HepG2 (cell line): ENCODE data around the gene RBBP8NL. TPM values are rescaled to one million over a fixed set of nuclear protein-coding genes. Genes with fewer than 3 reads are reported as not detected.
A peak's percentile ranks its signal among the peaks of the same experiment; 100 is the strongest.

Experiments used
- ATAC-seq: fragments of 200-7000 bp; cut with Tn5 transposase; 3 replicates; pipeline ENCODE4 v1.9.1; 2020; ENCODE audit warnings: mild to moderate bottlenecking, moderate library complexity
- BruUV-seq: library from RNA; stranded (reverse); fragments of 400-500 nt; replicated peaks from 2 replicates; lab custom pipeline; 2021; lab: Mats Ljungman, UMichigan
- CTCF ChIA-PET: fragments of 300-600 bp; formaldehyde crosslinking; extraction: SDS; loops from one replicate; lab custom pipeline; 2021; ENCODE audit warnings: low total read pairs, inconsistent platforms, low intra/inter-chr PET ratio; lab: Yijun Ruan, JAX
- POLR2A ChIA-PET: fragments of 350-600 bp; sonication (Branson Sonifier 250); formaldehyde crosslinking; loops from one replicate; lab custom pipeline; 2020; ENCODE audit warnings: antibody characterized with exemption, inconsistent platforms; lab: Yijun Ruan, JAX
- DNase-seq: peaks from one replicate; pipeline ENCODE4 v3.0.0-alpha.2; 2015; ENCODE audit warnings: low spot score
- FAIRE-seq: peaks from 3 replicates; lab custom pipeline; 2011; peaks lifted over from hg19 to GRCh38; lab: Jason Lieb, UNC
- H2AFZ ChIP-seq: one replicate; pipeline ENCODE4 v1.6.1; 2011; ENCODE audit warnings: low read length, inconsistent platforms
- H3K27ac ChIP-seq: fragments of 300-600 bp; 3 replicates; pipeline ENCODE4 v1.8.0; 2011; ENCODE audit warnings: mixed run types, mild to moderate bottlenecking, mixed read lengths, low read length, inconsistent platforms; ENCODE audit not compliant: insufficient read depth; ENCODE audit errors: extremely low read length
- H3K27me3 ChIP-seq, 2 experiments: fragments of 200-600 bp in 1 of 2; 2 replicates in 1 of 2; 3 replicates in 1 of 2; pipeline versions ENCODE4 v1.6.0 to v1.8.0; 2011; ENCODE audit warnings: low read length in 2 of 2, mild to moderate bottlenecking in 2 of 2, moderate library complexity in 2 of 2, inconsistent platforms in 1 of 2; ENCODE audit not compliant: insufficient read depth in 2 of 2, control insufficient read depth in 1 of 2
- H3K36me3 ChIP-seq, 2 experiments: fragments of 200-600 bp in 1 of 2; replicated peaks in 1 of 2; 2 replicates in 1 of 2; 3 replicates in 1 of 2; pipeline versions ENCODE4 v1.5.1 to v1.8.0; 2011; ENCODE audit warnings: low read length in 2 of 2, inconsistent platforms in 1 of 2; ENCODE audit not compliant: insufficient read depth in 2 of 2, control insufficient read depth in 1 of 2
- H3K4me1 ChIP-seq: 2 replicates; pipeline ENCODE4 v1.5.1; 2012; ENCODE audit warnings: low read length, inconsistent platforms; ENCODE audit not compliant: insufficient read depth
- H3K4me2 ChIP-seq: 2 replicates; pipeline ENCODE4 v1.6.0; 2011; ENCODE audit warnings: low read depth, low read length, inconsistent platforms
- H3K4me3 ChIP-seq, 3 experiments: fragments of 200-600 bp in 1 of 3; sonication (generic), shearing (Covaris generic) in 1 of 3; replicated peaks in 1 of 3; 2 replicates each; pipeline ENCODE4 v1.5.1; 2011 to 2016; ENCODE audit warnings: low read length in 3 of 3, inconsistent platforms in 2 of 3, low read depth in 2 of 3, mild to moderate bottlenecking in 2 of 3, control low read depth in 1 of 3, mixed read lengths in 1 of 3; ENCODE audit not compliant: insufficient read depth in 1 of 3
- H3K79me2 ChIP-seq: one replicate; pipeline ENCODE4 v1.6.1; 2011; ENCODE audit warnings: low read length, inconsistent platforms; ENCODE audit not compliant: insufficient read depth
- H3K9ac ChIP-seq: 2 replicates; pipeline ENCODE4 v1.6.0; 2011; ENCODE audit warnings: mild to moderate bottlenecking, low read depth, low read length, inconsistent platforms; ENCODE audit not compliant: insufficient read depth
- H3K9me3 ChIP-seq: 2 replicates; pipeline ENCODE4 v1.5.1; 2012; ENCODE audit warnings: mild to moderate bottlenecking, low read length
- H4K20me1 ChIP-seq: 2 replicates; pipeline ENCODE4 v1.6.0; 2011; ENCODE audit warnings: inconsistent platforms, mild to moderate bottlenecking, low read length, moderate library complexity; ENCODE audit not compliant: insufficient read depth
- ATF7 ChIP-seq, 2 experiments: fragments of 450-650 bp in 1 of 2; sonication (generic) in 1 of 2; formaldehyde crosslinking in 1 of 2; IDR thresholded peaks; 2 replicates each; pipeline versions ENCODE4 v1.4.0 to v1.6.1; 2016 to 2020; ENCODE audit warnings: antibody characterized with exemption in 1 of 2, mild to moderate bottlenecking in 1 of 2, missing genetic modification reagents in 1 of 2
- BORCS8-MEF2B ChIP-seq: sonication (generic); formaldehyde crosslinking; IDR thresholded peaks from 2 replicates; pipeline ENCODE4 v1.8.0; 2022; ENCODE audit warnings: mild to moderate bottlenecking, missing genetic modification reagents
- BRCA1 ChIP-seq: sonication (generic); formaldehyde crosslinking; IDR thresholded peaks from 2 replicates; pipeline ENCODE4 v1.4.0; 2020; ENCODE audit warnings: missing genetic modification reagents
- CCDC6 ChIP-seq: sonication (generic); formaldehyde crosslinking; IDR thresholded peaks from 2 replicates; pipeline ENCODE4 v1.8.1; 2022; ENCODE audit warnings: mild to moderate bottlenecking, missing genetic modification reagents, moderate library complexity
- FOXC1 ChIP-seq: sonication (generic); formaldehyde crosslinking; IDR thresholded peaks from 2 replicates; pipeline ENCODE4 v1.8.0; 2022; ENCODE audit warnings: mild to moderate bottlenecking, missing genetic modification reagents, borderline replicate concordance
- MAZ ChIP-seq, 2 experiments: sonication (generic) in 1 of 2; formaldehyde crosslinking in 1 of 2; IDR thresholded peaks; 2 replicates each; pipeline versions ENCODE4 v1.5.0 to v1.6.1; 2012 to 2020; ENCODE audit warnings: low read depth in 2 of 2, mild to moderate bottlenecking in 2 of 2, borderline replicate concordance in 1 of 2, improper control_type of control experiment in 1 of 2, low read length in 1 of 2, missing genetic modification reagents in 1 of 2, moderate library complexity in 1 of 2
- PATZ1 ChIP-seq: sonication (generic); formaldehyde crosslinking; IDR thresholded peaks from 2 replicates; pipeline ENCODE4 v1.4.0; 2020; ENCODE audit warnings: missing genetic modification reagents
- PCBP2 ChIP-seq: fragments of 200-400 bp; formaldehyde crosslinking; optimal IDR thresholded peaks from 2 replicates; pipeline ENCODE3; 2018; ENCODE audit warnings: low read length, low read depth; ENCODE audit not compliant: poor library complexity, severe bottlenecking
- RAD21 ChIP-seq: fragments of 450-650 bp; formaldehyde crosslinking; IDR thresholded peaks from 2 replicates; pipeline ENCODE4 v1.5.0; 2020; ENCODE audit warnings: mild to moderate bottlenecking
- SCMH1 ChIP-seq: sonication (generic); formaldehyde crosslinking; IDR thresholded peaks from 2 replicates; pipeline ENCODE4 v1.9.0; 2021; ENCODE audit warnings: missing genetic modification reagents, mild to moderate bottlenecking, borderline replicate concordance
- SMARCC2 ChIP-seq: fragments of 450-650 bp; IDR thresholded peaks from 2 replicates; pipeline ENCODE4 v1.6.1; 2017; ENCODE audit warnings: antibody characterized with exemption, mild to moderate bottlenecking
- SPEN ChIP-seq: sonication (generic); formaldehyde crosslinking; IDR thresholded peaks from 2 replicates; pipeline ENCODE4 v1.5.1; 2020; ENCODE audit warnings: low read depth, mild to moderate bottlenecking, missing genetic modification reagents
- SUZ12 ChIP-seq: fragments of 150-350 bp; IDR thresholded peaks from 2 replicates; pipeline ENCODE4 v1.6.1; 2014; ENCODE audit warnings: low read depth, low read length
- TEAD3 ChIP-seq: optimal IDR thresholded peaks from 2 replicates; pipeline ENCODE3; 2016; ENCODE audit warnings: borderline replicate concordance
- ZEB1 ChIP-seq: IDR thresholded peaks from 2 replicates; pipeline ENCODE4 v1.6.1; 2012; ENCODE audit warnings: mild to moderate bottlenecking, low read depth, inconsistent platforms; ENCODE audit not compliant: insufficient replicate concordance
- ZNF296 ChIP-seq: sonication (generic); formaldehyde crosslinking; conservative IDR thresholded peaks from 2 replicates; pipeline ENCODE4 v1.5.0; 2020; ENCODE audit warnings: mild to moderate bottlenecking, missing genetic modification reagents
- ZNF562 ChIP-seq: sonication (generic); formaldehyde crosslinking; IDR thresholded peaks from 2 replicates; pipeline ENCODE4 v1.8.0; 2022; ENCODE audit warnings: missing genetic modification reagents, borderline replicate concordance
- ZNF768 ChIP-seq: sonication (generic); formaldehyde crosslinking; IDR thresholded peaks from 2 replicates; pipeline ENCODE4 v1.4.0; 2020; ENCODE audit warnings: missing genetic modification reagents
- WGBS: methylation state at CpG from one replicate; pipeline ENCODE4 v1.1.6; 2017; ENCODE audit warnings: low lambda C conversion rate; 5-methylcytosine and 5-hydroxymethylcytosine counted together
- in situ Hi-C: cut with HindIII; loops from 2 replicates; pipeline ENCODE4 v1.10.0; 2017; ENCODE audit warnings: low pct_unique_long_range_greater_than_20kb; ENCODE audit not compliant: extremely low pct_ligation_motif_present
- intact Hi-C: fragments of 100-400 bp; cut with micrococcal nuclease; formaldehyde crosslinking; loops from one replicate; pipeline ENCODE4 v1.10.0; 2022; ENCODE audit not compliant: unreplicated experiment
- polyA plus RNA-seq, 8 experiments: library from polyadenylated mRNA; depleted of rRNA in 3 of 8; stranded (reverse) in 7 of 8; unstranded in 1 of 8; fragments of >200 nt; fragmentation: Illumina TruSeq in 4 of 8; extraction: Trizol in 4 of 8; gene quantifications; 2 replicates each; pipeline versions ENCODE4 v1.2.1 to v1.2.3, GENCODE V29; 2011 to 2016; ENCODE audit warnings: low read depth in 4 of 8, missing spikeins in 1 of 8, mixed read lengths in 1 of 8; ENCODE audit not compliant: insufficient read depth in 1 of 8
- total RNA-seq, 5 experiments: library from RNA; depleted of rRNA; stranded (reverse); fragments of >200 nt; fragmentation: Illumina TruSeq; extraction: Trizol; gene quantifications; 2 replicates each; pipeline ENCODE4 v1.2.3, GENCODE V29; 2016; ENCODE audit warnings: low read depth in 1 of 5
- TF ChIP-seq, protein P1 (sequence below): sonication (generic); formaldehyde crosslinking; IDR thresholded peaks from 2 replicates; pipeline ENCODE4 v1.4.0; 2020; ENCODE audit warnings: missing genetic modification reagents

RBBP8NL gene
- total and polyA plus RNA-seq, 2 of the 13 experiments (the other 11 are each of a cell fraction or from before 2014, with no cell fraction given): 0.69 to 0.86 TPM

DNA sequence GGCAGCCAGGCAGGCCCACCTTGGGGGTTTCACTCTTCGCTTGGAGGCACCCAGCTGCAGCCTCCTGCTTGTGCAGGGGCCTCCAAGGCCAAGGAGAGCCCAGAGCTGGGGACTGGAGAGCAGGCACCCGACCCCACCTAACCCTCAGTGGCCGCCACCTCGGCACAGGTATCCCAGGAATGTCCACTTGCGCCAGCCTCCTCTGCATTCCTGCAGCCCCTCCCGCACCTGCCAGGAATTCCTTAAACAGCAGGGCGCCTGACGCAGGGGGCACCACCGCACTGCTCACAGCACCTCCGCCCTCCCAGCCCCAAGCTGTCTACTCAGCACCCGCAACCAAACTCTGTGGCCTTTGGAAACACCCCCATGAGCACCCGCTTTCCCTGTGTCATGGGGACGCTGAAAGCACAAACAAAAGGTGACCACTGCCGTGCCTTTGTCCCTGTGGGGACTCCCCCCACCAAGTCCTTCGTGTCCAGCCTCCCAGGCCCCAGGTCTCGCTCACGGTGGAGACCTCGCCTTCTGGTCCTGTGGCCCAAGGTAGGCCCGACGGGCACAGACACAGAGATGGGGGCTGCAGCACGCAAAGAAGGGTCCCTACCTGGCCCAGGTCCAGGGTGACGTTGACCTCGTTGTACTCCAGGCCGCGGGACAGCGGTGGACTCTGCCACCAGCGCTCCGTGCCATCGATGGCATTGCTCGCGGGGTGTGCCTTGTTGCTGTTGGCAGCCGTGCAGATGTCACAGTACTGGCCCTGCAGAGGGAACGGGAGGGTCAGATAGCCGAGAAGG lies 65.3 kb downstream of the RBBP8NL start:
- Histone ChIP-seq H3K36me3 (peaks cover 22 to 26% of the 10 kb centered on the region in 2 experiments), H3K9me3 (no peaks in the 10 kb centered on the region), H3K4me1 (peaks cover 54% of the 10 kb centered on the region), H3K27me3 (no peaks in the 10 kb centered on the region), H4K20me1 (peaks cover 30% of the 10 kb centered on the region), H3K4me2 (no peak overlapping the region), H3K79me2 (peaks cover 38% of the 10 kb centered on the region), H3K4me3 (no peak overlapping the region), H3K9ac (no peak overlapping the region), H2AFZ (no peak overlapping the region), H3K27ac (peak overlapping the region; percentile 14)
- POLR2A ChIA-PET: interaction anchor here (1.4 to 7.4 kb wide), 2 partner anchors 15 to 24 kb away, joined by 4 to 95 read pairs; no protein-coding TSS in a partner anchor
- BruUV-seq: no TSS peak
- no peak for FAIRE-seq
- WGBS: 84% methylated on average over 20 of the region's 34 CpGs
- intact Hi-C loops: loop anchor here (10.0 kb wide), 1 partner anchor 1603 kb away; the partner anchor contains the start of gene ZNF512B
- CTCF ChIA-PET: interaction anchor here (1.1 kb wide), 1 partner anchor 15 kb away, joined by 3 read pairs; no protein-coding TSS in a partner anchor
- ATAC-seq: peak; percentile 0; the same call in 2 of the 3 replicates
- in situ Hi-C loops: no loop called here
- peak; percentile 60 for DNase-seq
- peak; percentile 10; the same call in 1 of the 2 replicates for TF ChIP-seq RAD21 (CRISPR knock-in tag)
- no peak for TF ChIP-seq MAZ (IDR thresholded peaks at IDR 0.05; ENCODE audit: borderline replicate concordance, low read depth, low read length)
- TF ChIP-seq MAZ (CRISPR knock-in tag; IDR thresholded peaks at IDR 0.05; ENCODE audit: low read depth): no peak
- TF ChIP-seq TEAD3 (CRISPR knock-in tag): peak; percentile 95
- no peak for TF ChIP-seq SCMH1
- TF ChIP-seq ZNF768 (CRISPR knock-in tag): no peak
- no peak for TF ChIP-seq ZNF296
- TF ChIP-seq CCDC6: no peak
- peak; percentile 66 for TF ChIP-seq ZEB1
- no peak for TF ChIP-seq SUZ12
- peak; percentile 30 for TF ChIP-seq PATZ1 (CRISPR knock-in tag)
- TF ChIP-seq BORCS8-MEF2B: no peak
- TF ChIP-seq PCBP2: no peak
- no peak for TF ChIP-seq ATF7 (IDR thresholded peaks at IDR 0.05)
- no peak for TF ChIP-seq ATF7 (CRISPR knock-in tag; IDR thresholded peaks at IDR 0.05)
- TF ChIP-seq SPEN (CRISPR knock-in tag): no peak
- TF ChIP-seq ZNF562 (CRISPR knock-in tag): no peak
- TF ChIP-seq, protein P1, sequence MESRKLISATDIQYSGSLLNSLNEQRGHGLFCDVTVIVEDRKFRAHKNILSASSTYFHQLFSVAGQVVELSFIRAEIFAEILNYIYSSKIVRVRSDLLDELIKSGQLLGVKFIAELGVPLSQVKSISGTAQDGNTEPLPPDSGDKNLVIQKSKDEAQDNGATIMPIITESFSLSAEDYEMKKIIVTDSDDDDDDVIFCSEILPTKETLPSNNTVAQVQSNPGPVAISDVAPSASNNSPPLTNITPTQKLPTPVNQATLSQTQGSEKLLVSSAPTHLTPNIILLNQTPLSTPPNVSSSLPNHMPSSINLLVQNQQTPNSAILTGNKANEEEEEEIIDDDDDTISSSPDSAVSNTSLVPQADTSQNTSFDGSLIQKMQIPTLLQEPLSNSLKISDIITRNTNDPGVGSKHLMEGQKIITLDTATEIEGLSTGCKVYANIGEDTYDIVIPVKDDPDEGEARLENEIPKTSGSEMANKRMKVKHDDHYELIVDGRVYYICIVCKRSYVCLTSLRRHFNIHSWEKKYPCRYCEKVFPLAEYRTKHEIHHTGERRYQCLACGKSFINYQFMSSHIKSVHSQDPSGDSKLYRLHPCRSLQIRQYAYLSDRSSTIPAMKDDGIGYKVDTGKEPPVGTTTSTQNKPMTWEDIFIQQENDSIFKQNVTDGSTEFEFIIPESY (CRISPR knock-in tag): peak; percentile 99
- TF ChIP-seq BRCA1: no peak
- TF ChIP-seq SMARCC2: no peak
- no peak for TF ChIP-seq FOXC1 (CRISPR knock-in tag)
